ENCODE data around the gene SDF2. TPM values are rescaled to one million over a fixed set of nuclear protein-coding genes. Genes with fewer than 3 reads are reported as not detected.

The SDF2 gene
- total and polyA plus RNA-seq, 9 of the 15 experiments (the other 6 are each of a cell fraction or from before 2014, with no cell fraction given), result 41.2 to 132 (median 65.6) TPM

DNA sequence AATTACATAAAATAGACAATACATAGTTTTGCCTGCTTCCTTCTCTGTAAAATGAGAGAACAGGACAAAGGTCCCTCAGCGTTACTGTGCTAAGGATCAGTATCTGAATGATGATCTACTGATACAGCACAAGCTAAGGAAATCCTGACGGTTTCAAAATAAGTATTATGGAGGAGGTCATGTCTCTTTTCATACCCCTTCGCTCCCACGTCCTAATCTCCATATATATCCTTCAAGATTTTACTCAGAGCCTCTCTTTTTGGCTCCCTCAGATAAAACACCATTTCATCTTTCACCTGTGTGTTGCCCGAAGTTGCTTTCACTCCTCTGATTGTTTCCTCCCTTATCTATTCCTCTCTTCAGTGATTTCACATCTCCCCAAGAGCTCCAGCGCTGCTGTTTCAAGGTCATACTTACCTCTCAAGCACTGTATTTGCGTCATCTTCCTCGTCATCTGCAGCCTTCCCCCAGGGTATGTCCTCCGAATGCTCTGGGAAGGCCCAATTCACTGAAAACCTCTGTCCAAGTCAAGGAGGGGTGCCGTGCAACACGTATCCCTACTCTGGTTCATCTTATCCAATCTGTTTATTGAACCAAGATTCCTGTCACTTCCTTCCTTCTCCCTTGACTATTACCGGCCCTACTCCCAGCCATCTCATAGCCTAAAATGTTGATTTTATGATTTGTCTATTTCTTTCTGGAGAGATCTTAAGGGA lies 15.5 kb downstream of the SDF2 start:
- Histone ChIP-seq H3K9me3 (replicated peaks; ENCODE audit: control insufficient read depth, insufficient read depth, low read depth, low read length) (no peaks in the 10 kb centered on the region), H2AFZ (ENCODE audit: low read depth, low read length) (peak overlapping the region; percentile 84), H4K20me1 (replicated peaks; ENCODE audit: control insufficient read depth, insufficient read depth, low read length) (peaks cover 5% of the 10 kb centered on the region; the same call in 1 of the 2 replicates), H3K9me1 (ENCODE audit: control insufficient read depth, insufficient read depth, low read length) (no peaks in the 10 kb centered on the region), H3K27ac (ENCODE audit: extremely low read depth, low read depth, low read length) (peak overlapping the region; percentile 85), H3K79me2 (ENCODE audit: control insufficient read depth, insufficient read depth, low read length) (peaks cover 38% of the 10 kb centered on the region), H3K9ac (ENCODE audit: insufficient read depth in 1 of 2, low read depth in 2 of 2, low read length in 2 of 2) (peak overlapping the region; percentile 61 to 87; a peak in 3 of 4 replicates), H3K4me1 (replicated peaks in 1 of 2; ENCODE audit: control insufficient read depth in 2 of 2, insufficient read depth in 2 of 2, low read length in 2 of 2) (peaks cover 16 to 23% of the 10 kb centered on the region in 2 experiments), H3K27me3 (ENCODE audit: control insufficient read depth in 2 of 2, insufficient read depth in 2 of 2, low read length in 2 of 2) (no peaks in the 10 kb centered on the region), H3K36me3 (ENCODE audit: control insufficient read depth, insufficient read depth, low read length) (peaks cover 52% of the 10 kb centered on the region), H3K4me2 (ENCODE audit: insufficient read depth, low read length) (peak overlapping the region; percentile 86), H3K4me3 (peak overlapping the region; percentile 3; the same call in 1 of the 2 replicates)
- intact Hi-C loops (cut with micrococcal nuclease), result loop anchor here (2.0 to 10.0 kb wide), 5 partner anchors 65 to 251 kb away; partner anchors contain the start of genes FAM222B, FLOT2, PROCA1 and RPL23A
- CTCF ChIA-PET (ENCODE audit: low intra/inter-chr PET ratio), result interaction anchor here (0.6 to 2.1 kb wide), 6 partner anchors 15 to 962 kb away, joined by 3 to 15 read pairs (median 4); partner anchors contain the start of genes RPL23A, SDF2 and SUPT6H
- peak in 2 of 4 experiments; percentile 36 to 76 for DNase-seq (ENCODE audit: extremely low read depth in 1 of 4, low spot score in 3 of 4)
- POLR2A ChIA-PET, result interaction anchor here (0.7 to 3.7 kb wide), 21 partner anchors 9 to 678 kb away, joined by 3 to 54 read pairs (median 5); partner anchors contain the start of genes PROCA1, RPL23A, SDF2 and SUPT6H
- FAIRE-seq, result peak; percentile 44
- WGBS (ENCODE audit: insufficient coverage, low coverage, missing lambda C conversion rate), result 22% methylated on average over 12 of the region's 12 CpGs
- in situ Hi-C loops (cut with MboI), result no loop called here
- BruUV-seq (replicated peaks), result no TSS peak
- ATAC-seq, result peak; percentile 7
- TF ChIP-seq ATF7 (IDR thresholded peaks at IDR 0.05), result peak; percentile 76; the same call in 1 of the 2 replicates
- no peak for TF ChIP-seq RB1 (IDR thresholded peaks at IDR 0.05; ENCODE audit: low read depth)
- peak; percentile 85 for TF ChIP-seq CREB1 (IDR thresholded peaks at IDR 0.05)
- no peak for TF ChIP-seq CREB1 (CRISPR knock-in tag; IDR thresholded peaks at IDR 0.05)
- TF ChIP-seq MCM3 (IDR thresholded peaks at IDR 0.05), result no peak
- peak in 1 of 2 experiments; percentile 46; a peak in 2 of 4 replicates for TF ChIP-seq HDAC1 (IDR thresholded peaks at IDR 0.05)
- no peak for TF ChIP-seq KDM4B (IDR thresholded peaks at IDR 0.05; ENCODE audit: borderline replicate concordance in 2 of 2, low read depth in 1 of 2)
- no peak for TF ChIP-seq SRF (CRISPR knock-in tag; IDR thresholded peaks at IDR 0.05)
- TF ChIP-seq CCNT2 (IDR thresholded peaks at IDR 0.05; ENCODE audit: borderline replicate concordance, extremely low read depth, insufficient read length, low read depth, low read length), result no peak
- TF ChIP-seq IRF2 (CRISPR knock-in tag; IDR thresholded peaks at IDR 0.05), result no peak
- TF ChIP-seq, protein P1, sequence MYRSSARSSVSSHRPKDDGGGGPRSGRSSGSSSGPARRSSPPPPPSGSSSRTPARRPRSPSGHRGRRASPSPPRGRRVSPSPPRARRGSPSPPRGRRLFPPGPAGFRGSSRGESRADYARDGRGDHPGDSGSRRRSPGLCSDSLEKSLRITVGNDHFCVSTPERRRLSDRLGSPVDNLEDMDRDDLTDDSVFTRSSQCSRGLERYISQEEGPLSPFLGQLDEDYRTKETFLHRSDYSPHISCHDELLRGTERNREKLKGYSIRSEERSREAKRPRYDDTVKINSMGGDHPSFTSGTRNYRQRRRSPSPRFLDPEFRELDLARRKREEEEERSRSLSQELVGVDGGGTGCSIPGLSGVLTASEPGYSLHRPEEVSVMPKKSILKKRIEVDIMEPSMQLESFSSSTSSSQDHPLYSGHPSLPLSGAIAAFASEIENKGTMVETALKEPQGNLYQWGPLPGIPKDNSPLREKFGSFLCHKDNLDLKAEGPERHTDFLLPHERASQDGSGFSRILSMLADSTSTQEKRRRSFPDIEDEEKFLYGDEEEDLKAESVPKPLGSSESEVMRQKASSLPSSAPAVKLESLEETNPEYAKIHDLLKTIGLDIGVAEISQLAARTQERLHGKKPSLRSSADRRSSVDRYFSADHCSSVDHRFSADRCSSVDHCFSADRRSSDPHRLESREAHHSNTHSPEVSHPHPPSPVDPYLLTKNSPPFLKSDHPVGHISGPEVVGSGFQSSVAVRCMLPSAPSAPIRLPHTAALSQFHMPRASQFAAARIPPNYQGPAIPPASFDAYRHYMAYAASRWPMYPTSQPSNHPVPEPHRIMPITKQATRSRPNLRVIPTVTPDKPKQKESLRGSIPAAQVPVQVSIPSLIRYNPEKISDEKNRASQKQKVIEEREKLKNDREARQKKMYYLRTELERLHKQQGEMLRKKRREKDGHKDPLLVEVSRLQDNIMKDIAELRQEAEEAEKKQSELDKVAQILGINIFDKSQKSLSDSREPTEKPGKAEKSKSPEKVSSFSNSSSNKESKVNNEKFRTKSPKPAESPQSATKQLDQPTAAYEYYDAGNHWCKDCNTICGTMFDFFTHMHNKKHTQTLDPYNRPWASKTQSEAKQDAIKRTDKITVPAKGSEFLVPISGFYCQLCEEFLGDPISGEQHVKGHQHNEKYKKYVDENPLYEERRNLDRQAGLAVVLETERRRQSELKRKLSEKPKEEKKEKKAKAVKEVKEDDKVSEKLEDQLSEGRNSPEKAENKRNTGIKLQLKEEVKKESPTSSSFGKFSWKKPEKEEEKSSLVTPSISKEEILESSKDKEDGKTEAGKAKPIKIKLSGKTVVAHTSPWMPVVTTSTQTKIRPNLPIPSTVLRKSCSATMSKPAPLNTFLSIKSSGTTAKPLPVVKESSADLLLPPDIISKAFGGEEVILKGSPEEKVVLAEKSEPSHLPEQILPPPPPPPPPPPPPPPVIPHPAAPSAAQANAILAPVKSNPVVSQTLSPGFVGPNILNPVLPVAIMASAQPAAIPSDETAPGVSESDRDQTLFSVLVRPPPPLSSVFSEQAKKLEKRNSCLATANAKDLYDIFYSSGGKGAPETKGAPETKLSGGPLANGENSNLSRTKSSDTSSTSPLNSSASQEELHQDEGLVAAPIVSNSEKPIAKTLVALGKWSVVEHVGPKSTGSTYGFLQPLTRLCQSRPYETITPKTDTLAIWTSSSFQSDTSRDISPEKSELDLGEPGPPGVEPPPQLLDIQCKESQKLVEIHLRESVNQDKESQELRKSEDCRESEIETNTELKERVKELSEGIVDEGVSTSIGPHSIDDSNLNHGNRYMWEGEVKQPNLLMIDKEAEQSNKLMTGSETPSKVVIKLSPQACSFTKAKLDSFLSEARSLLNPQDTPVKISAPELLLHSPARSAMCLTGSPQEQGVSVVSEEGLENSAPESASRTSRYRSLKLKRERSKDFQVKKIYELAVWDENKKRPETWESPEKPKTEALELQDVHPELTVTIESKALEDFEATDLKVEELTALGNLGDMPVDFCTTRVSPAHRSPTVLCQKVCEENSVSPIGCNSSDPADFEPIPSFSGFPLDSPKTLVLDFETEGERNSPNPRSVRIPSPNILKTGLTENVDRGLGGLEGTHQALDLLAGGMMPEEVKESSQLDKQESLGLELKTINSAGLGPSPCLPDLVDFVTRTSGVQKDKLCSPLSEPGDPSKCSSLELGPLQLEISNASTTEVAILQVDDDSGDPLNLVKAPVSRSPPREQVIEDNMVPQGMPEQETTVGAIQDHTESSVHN (IDR thresholded peaks at IDR 0.05; ENCODE audit: borderline replicate concordance in 1 of 2, low read depth in 1 of 2), result peak in 1 of 2 experiments; percentile 39; a peak in 1 of 4 replicates
- TF ChIP-seq SMAD4 (CRISPR knock-in tag; conservative IDR thresholded peaks at IDR 0.05), result peak; percentile 86
- TF ChIP-seq SIX5 (IDR thresholded peaks at IDR 0.05; ENCODE audit: borderline replicate concordance in 1 of 2, insufficient read depth in 1 of 2, low read depth in 1 of 2, low read length in 2 of 2), result 0 out of 4 replicates have a peak, but pooled peaks of 1 of the 2 experiments have one; percentile 7
